Thoracic aorta (tissue), 2 donors: ENCODE data around the gene TBPL1. TPM values are rescaled to one million over a fixed set of nuclear protein-coding genes. Genes with fewer than 3 reads are reported as not detected.

Experiments
- ATAC-seq: fragments of 150-250 bp; one replicate; pipeline ENCODE4 v1.8.0; 2017; ENCODE audit warnings: low read depth; ENCODE audit not compliant: insufficient number of reproducible peaks, low FRiP score
- DNase-seq: peaks from one replicate; pipeline ENCODE4 v3.0.0-alpha.2; 2020; ENCODE audit warnings: low spot score
- H3K27ac ChIP-seq, 2 donors: fragments of 200-600 bp; sonication (generic); 1 replicate in 1 of 2; 2 replicates in 1 of 2; pipeline ENCODE4 v1.5.1; 2016; ENCODE audit warnings: mild to moderate bottlenecking in 2 of 2, moderate library complexity in 2 of 2
- H3K27me3 ChIP-seq: fragments of 200-600 bp; sonication (generic); replicated peaks from 2 replicates; pipeline ENCODE4 v1.6.0; 2016; ENCODE audit warnings: mild to moderate bottlenecking; ENCODE audit not compliant: insufficient read depth
- H3K36me3 ChIP-seq: fragments of 200-600 bp; sonication (generic); one replicate; pipeline ENCODE4 v1.5.1; 2016
- H3K4me1 ChIP-seq, 2 donors: fragments of 200-600 bp; sonication (generic); 1 replicate in 1 of 2; 2 replicates in 1 of 2; pipeline versions ENCODE4 v1.5.1 to v1.6.0; 2016; ENCODE audit warnings: low read depth in 2 of 2, mild to moderate bottlenecking in 1 of 2; ENCODE audit not compliant: control insufficient read depth in 1 of 2
- H3K4me3 ChIP-seq: fragments of 200-600 bp; sonication (generic); 2 replicates; pipeline ENCODE4 v1.5.1; 2016; ENCODE audit warnings: mild to moderate bottlenecking
- H3K9me3 ChIP-seq: fragments of 200-600 bp; sonication (generic); 2 replicates; pipeline ENCODE4 v1.5.1; 2016
- CTCF ChIP-seq: fragments of 200-600 bp; sonication (generic); IDR thresholded peaks from one replicate; pipeline ENCODE4 v1.5.1; 2019; ENCODE audit warnings: antibody characterized with exemption
- total RNA-seq, 2 donors: library from RNA; depleted of rRNA; stranded (reverse); fragments of >200 nt; gene quantifications; one replicate each; pipeline versions ENCODE4 v1.1.0 to v1.2.3, GENCODE V29; 2016

The TBPL1 gene
- total RNA-seq, 2 donors from 2014 or later = 6.1 to 8.5 TPM

GRCh38 chr6:134000443-134000842 lies 47.4 kb downstream of the TBPL1 start:
- Histone ChIP-seq H3K27ac (no peak overlapping the region), H3K4me1 (peaks cover 16 to 40% of the 10 kb centered on the region in 2 donors), H3K27me3 (no peaks in the 10 kb centered on the region), H3K4me3 (no peak overlapping the region), H3K9me3 (no peaks in the 10 kb centered on the region), H3K36me3 (no peaks in the 10 kb centered on the region)
- DNase-seq = no peak
- TF ChIP-seq CTCF = no peak
- no peak for ATAC-seq

- Histone ChIP-seq H3K27me3 (no peaks in the 10 kb centered on the region), H3K9me3 (no peaks in the 10 kb centered on the region), H3K4me1 (peaks cover 16 to 30% of the 10 kb centered on the region in 2 donors), H3K36me3 (no peaks in the 10 kb centered on the region), H3K27ac (no peak overlapping the region), H3K4me3 (no peak overlapping the region)
- DNase-seq (no peak), ATAC-seq (no peak)
- TF ChIP-seq CTCF = no peak
Observed at GRCh38 chr6:134002821-134003220, 49.8 kb downstream of the TBPL1 start.

- peaks cover 16 to 30% of the 10 kb centered on the region in 2 donors for H3K4me1 ChIP-seq
- no peak overlapping the region for H3K4me3 ChIP-seq
- no peaks in the 10 kb centered on the region for H3K36me3 ChIP-seq
- no peak for TF ChIP-seq CTCF
- ATAC-seq (no peak), DNase-seq (no peak)
- H3K27ac ChIP-seq = no peak overlapping the region
- H3K27me3 ChIP-seq = no peaks in the 10 kb centered on the region
- no peaks in the 10 kb centered on the region for H3K9me3 ChIP-seq
Observed at GRCh38 chr6:134003542-134003951, 50.5 kb downstream of the TBPL1 start.

- Histone ChIP-seq H3K4me3 (no peak overlapping the region), H3K9me3 (no peaks in the 10 kb centered on the region), H3K27ac (no peak overlapping the region), H3K27me3 (no peaks in the 10 kb centered on the region), H3K36me3 (no peaks in the 10 kb centered on the region), H3K4me1 (peaks cover 16 to 30% of the 10 kb centered on the region in 2 donors)
- TF ChIP-seq CTCF = no peak
- no peak for ATAC-seq
- DNase-seq = no peak
Observed at GRCh38 chr6:134004714-134005113, 51.7 kb downstream of the TBPL1 start.

GRCh38 chr6:134005800-134006199 lies 52.8 kb downstream of the TBPL1 start:
- TF ChIP-seq CTCF = no peak
- H3K4me3 ChIP-seq = no peak overlapping the region
- no peak for ATAC-seq
- no peaks in the 10 kb centered on the region for H3K27me3 ChIP-seq
- no peaks in the 10 kb centered on the region for H3K36me3 ChIP-seq
- H3K27ac ChIP-seq = no peak overlapping the region
- no peaks in the 10 kb centered on the region for H3K9me3 ChIP-seq
- no peak for DNase-seq
- peaks cover 16 to 30% of the 10 kb centered on the region in 2 donors for H3K4me1 ChIP-seq
